ENCODE results near the gene ADAMTSL3. TPM values are rescaled to one million over a fixed set of nuclear protein-coding genes. Genes with fewer than 3 reads are reported as not detected.

Gene ADAMTSL3
- total and polyA plus RNA-seq, 2 donors (not counting 1 experiment from before 2014, with no cell fraction given): 0.14 to 0.17 TPM

GRCh38 chr15:83889995-83890394, 236.1 kb downstream of the ADAMTSL3 start:
- peak overlapping the region; percentile 13 for H3K4me2 ChIP-seq (ENCODE audit: extremely low read depth, insufficient read depth, low read length)

GRCh38 chr15:83890587-83890986, 236.7 kb downstream of the ADAMTSL3 start:
- Histone ChIP-seq H3K36me3 (ENCODE audit: control insufficient read depth, insufficient read depth, low read length) (no peaks in the 10 kb centered on the region), H3K4me2 (ENCODE audit: extremely low read depth, insufficient read depth, low read length) (no peak overlapping the region), H3K27ac (ENCODE audit: insufficient read depth, low read length) (no peak overlapping the region), H3K4me3 (replicated peaks in 1 of 4; ENCODE audit: control extremely low read depth in 1 of 4, insufficient read depth in 1 of 4, low read depth in 3 of 4, low read length in 4 of 4) (no peak overlapping the region), H2AFZ (ENCODE audit: low read length) (no peak overlapping the region), H3K27me3 (ENCODE audit: control insufficient read depth, insufficient read depth, low read length) (no peaks in the 10 kb centered on the region), H3K9ac (ENCODE audit: insufficient read depth, low read length) (no peak overlapping the region), H4K20me1 (ENCODE audit: control insufficient read depth, extremely low read depth, insufficient read depth, low read length) (no peaks in the 10 kb centered on the region), H3K4me1 (ENCODE audit: control insufficient read depth, extremely low read depth, insufficient read depth, low read length) (no peaks in the 10 kb centered on the region), H3K79me2 (ENCODE audit: control insufficient read depth, insufficient read depth, low read length) (no peaks in the 10 kb centered on the region), H3K9me3 (ENCODE audit: control insufficient read depth, insufficient read depth, low read depth, low read length) (no peaks in the 10 kb centered on the region)
- no peak for DNase-seq (ENCODE audit: low read depth in 2 of 2)
- TF ChIP-seq EZH2 (IDR thresholded peaks at IDR 0.05; ENCODE audit: low read length, missing control alignments) (no peak), CTCF (conservative IDR thresholded peaks at IDR 0.05 in 1 of 2, IDR thresholded peaks at IDR 0.05 in 1 of 2; ENCODE audit: low read depth in 1 of 2, low read length in 2 of 2) (no peak)

More at GRCh38 chr15:83889995-83890394, 236.1 kb downstream of the ADAMTSL3 start:
- no peaks in the 10 kb centered on the region for H3K36me3 ChIP-seq (ENCODE audit: control insufficient read depth, insufficient read depth, low read length)
- no peaks in the 10 kb centered on the region for H3K9me3 ChIP-seq (ENCODE audit: control insufficient read depth, insufficient read depth, low read depth, low read length)
- H2AFZ ChIP-seq (ENCODE audit: low read length): no peak overlapping the region
- H3K4me3 ChIP-seq (replicated peaks in 1 of 4; ENCODE audit: control extremely low read depth in 1 of 4, insufficient read depth in 1 of 4, low read depth in 3 of 4, low read length in 4 of 4): no peak overlapping the region
- H3K27ac ChIP-seq (ENCODE audit: insufficient read depth, low read length): no peak overlapping the region
- TF ChIP-seq CTCF (conservative IDR thresholded peaks at IDR 0.05 in 1 of 2, IDR thresholded peaks at IDR 0.05 in 1 of 2; ENCODE audit: low read depth in 1 of 2, low read length in 2 of 2) (no peak), EZH2 (IDR thresholded peaks at IDR 0.05; ENCODE audit: low read length, missing control alignments) (no peak)
- no peak overlapping the region for H3K9ac ChIP-seq (ENCODE audit: insufficient read depth, low read length)
- H3K79me2 ChIP-seq (ENCODE audit: control insufficient read depth, insufficient read depth, low read length): no peaks in the 10 kb centered on the region
- H3K27me3 ChIP-seq (ENCODE audit: control insufficient read depth, insufficient read depth, low read length): no peaks in the 10 kb centered on the region
- no peaks in the 10 kb centered on the region for H3K4me1 ChIP-seq (ENCODE audit: control insufficient read depth, extremely low read depth, insufficient read depth, low read length)
- no peak for DNase-seq (ENCODE audit: low read depth in 2 of 2)
- H4K20me1 ChIP-seq (ENCODE audit: control insufficient read depth, extremely low read depth, insufficient read depth, low read length): no peaks in the 10 kb centered on the region

- Histone ChIP-seq H3K9me3 (ENCODE audit: control insufficient read depth, insufficient read depth, low read depth, low read length) (no peaks in the 10 kb centered on the region), H3K9ac (ENCODE audit: insufficient read depth, low read length) (no peak overlapping the region), H3K4me1 (ENCODE audit: control insufficient read depth, extremely low read depth, insufficient read depth, low read length) (no peaks in the 10 kb centered on the region), H3K4me3 (replicated peaks in 1 of 4; ENCODE audit: control extremely low read depth in 1 of 4, insufficient read depth in 1 of 4, low read depth in 3 of 4, low read length in 4 of 4) (no peak overlapping the region), H3K36me3 (ENCODE audit: control insufficient read depth, insufficient read depth, low read length) (no peaks in the 10 kb centered on the region), H4K20me1 (ENCODE audit: control insufficient read depth, extremely low read depth, insufficient read depth, low read length) (no peaks in the 10 kb centered on the region), H3K27me3 (ENCODE audit: control insufficient read depth, insufficient read depth, low read length) (no peaks in the 10 kb centered on the region), H3K27ac (ENCODE audit: insufficient read depth, low read length) (no peak overlapping the region), H2AFZ (ENCODE audit: low read length) (no peak overlapping the region), H3K4me2 (ENCODE audit: extremely low read depth, insufficient read depth, low read length) (no peak overlapping the region), H3K79me2 (ENCODE audit: control insufficient read depth, insufficient read depth, low read length) (no peaks in the 10 kb centered on the region)
- DNase-seq (ENCODE audit: low read depth in 2 of 2): no peak
- TF ChIP-seq EZH2 (IDR thresholded peaks at IDR 0.05; ENCODE audit: low read length, missing control alignments) (no peak), CTCF (conservative IDR thresholded peaks at IDR 0.05 in 1 of 2, IDR thresholded peaks at IDR 0.05 in 1 of 2; ENCODE audit: low read depth in 1 of 2, low read length in 2 of 2) (no peak)
Measured at GRCh38 chr15:83892498-83892897, 238.6 kb downstream of the ADAMTSL3 start.
